ENCODE results near the gene RGS9BP.
A peak's percentile ranks its signal among the peaks of the same experiment; 100 is the strongest.
"Not testable (repeated sequence)": the region's sequence is repeated elsewhere in the genome, so short reads cannot be mapped to it uniquely, and the experiment has no call there.

The RGS9BP gene, protein sequence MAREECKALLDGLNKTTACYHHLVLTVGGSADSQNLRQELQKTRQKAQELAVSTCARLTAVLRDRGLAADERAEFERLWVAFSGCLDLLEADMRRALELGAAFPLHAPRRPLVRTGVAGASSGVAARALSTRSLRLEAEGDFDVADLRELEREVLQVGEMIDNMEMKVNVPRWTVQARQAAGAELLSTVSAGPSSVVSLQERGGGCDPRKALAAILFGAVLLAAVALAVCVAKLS

DNA sequence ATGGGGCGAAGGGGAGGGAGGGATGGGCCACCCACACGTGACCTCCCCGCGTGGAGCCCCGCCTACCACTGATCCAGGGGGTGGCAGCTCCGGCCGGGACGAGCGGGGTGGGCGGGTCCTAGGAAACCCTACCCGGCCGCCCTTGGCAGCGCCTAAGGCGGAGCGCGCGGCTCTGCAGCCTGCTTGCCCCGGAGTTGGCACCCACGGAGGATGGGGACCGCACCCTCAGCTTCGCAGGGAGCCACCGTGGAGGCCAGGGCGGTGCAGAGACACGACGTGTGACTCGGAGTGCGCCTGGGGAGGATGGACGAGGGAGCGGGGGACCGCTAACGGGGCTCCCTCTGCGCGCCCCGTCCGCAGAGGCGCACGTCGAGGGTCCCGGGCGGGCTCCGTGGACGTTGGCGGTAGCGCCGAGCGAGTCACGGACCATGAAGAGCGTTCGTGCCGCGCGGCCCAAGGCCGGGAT lies at the start of gene RGS9BP:
Gene RGS9BP, plus strand, starts transcription at position 129 of the 466 bp plus-strand sequence. CDS start 416 bp downstream, outside the sequence.
- peak; percentile 56 for DNase-seq (ENCODE audit: low read depth)

DNA sequence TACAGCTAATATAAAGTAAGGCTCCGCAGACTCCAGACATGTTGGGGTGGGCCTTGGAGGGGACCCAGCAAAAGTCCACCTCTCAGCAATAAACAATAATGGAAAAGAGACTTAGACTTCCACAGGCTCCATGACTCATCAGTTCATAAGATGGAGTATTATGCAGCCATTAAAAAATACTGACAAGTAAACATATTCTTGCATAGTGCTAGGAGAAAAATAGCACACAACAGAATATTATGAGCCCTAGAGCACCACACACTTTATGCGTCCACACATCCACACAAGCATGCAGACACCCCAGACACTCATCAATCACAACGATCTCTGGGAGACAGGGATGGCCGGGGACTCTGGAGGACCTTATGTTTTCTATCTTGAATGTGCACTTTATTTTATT lies 48.7 kb upstream of the RGS9BP start:
- DNase-seq (ENCODE audit: low read depth): no peak

DNA sequence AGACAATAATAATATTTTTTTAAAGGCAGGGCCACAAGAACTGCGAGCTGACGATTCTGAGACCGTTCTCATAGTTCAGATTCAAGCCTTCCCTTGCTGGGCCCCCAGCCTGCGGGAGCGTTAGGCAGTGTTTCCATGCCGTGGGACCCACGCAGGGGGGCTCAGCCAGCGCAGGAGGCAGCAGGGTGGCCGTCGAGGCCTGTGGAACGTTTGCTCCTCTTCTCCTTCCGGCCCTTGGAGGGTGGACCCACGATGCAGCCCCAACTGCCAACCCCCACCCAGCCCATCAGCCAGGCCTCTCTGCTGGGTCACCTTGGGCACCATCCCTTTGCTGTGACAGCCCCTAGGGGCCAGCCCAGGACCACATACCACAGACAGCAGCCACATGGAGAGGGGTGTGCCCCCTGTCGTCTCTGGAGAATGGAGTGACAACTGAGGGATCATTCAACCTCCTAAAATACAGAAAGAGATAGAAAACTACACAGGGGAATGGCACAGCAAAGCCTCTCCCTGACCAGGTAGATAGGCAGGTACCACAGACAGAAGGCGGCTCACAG lies 47.9 kb upstream of the RGS9BP start:
- DNase-seq (ENCODE audit: low read depth): no peak

DNA sequence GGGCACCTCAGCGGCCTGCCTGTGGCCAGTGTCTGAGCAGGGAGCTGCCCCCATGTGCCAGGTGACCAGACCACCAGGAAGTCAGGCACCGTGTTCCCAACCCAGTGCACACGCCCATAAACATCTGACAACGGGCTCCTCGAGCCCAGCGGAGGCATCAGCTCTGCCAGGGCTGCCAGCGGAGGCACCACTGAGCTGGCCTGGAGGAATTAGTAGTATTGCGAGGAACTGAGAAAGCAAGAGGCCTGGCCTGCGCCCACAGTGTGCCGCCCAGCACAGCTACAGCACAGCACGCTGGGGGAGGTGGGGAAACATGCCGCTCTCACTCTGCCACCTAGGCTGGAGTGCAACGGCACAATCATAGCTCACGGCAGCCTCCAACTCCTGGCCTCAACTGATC lies 45.3 kb upstream of the RGS9BP start:
- DNase-seq (ENCODE audit: low read depth): no peak

DNA sequence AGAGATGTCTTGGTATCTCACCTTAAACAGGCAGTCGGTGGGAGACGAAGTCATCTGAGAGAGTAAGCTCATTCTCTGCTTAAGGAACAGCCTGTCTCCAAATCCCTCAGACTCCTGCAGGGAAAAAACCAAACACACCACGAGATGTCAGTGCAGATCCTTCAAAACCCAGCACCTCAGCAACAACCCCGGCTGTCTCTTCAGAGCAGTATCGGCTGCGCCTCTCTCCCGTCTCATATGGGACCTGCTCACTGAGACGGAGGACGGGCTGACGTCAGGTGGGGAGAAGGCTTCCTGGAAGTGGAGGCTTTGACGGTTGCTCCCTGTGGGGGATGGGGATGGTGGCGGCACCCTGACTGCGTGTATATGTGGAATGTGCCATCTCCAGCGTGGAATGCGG lies 44.3 kb upstream of the RGS9BP start:
- DNase-seq (ENCODE audit: low read depth): no peak

DNA sequence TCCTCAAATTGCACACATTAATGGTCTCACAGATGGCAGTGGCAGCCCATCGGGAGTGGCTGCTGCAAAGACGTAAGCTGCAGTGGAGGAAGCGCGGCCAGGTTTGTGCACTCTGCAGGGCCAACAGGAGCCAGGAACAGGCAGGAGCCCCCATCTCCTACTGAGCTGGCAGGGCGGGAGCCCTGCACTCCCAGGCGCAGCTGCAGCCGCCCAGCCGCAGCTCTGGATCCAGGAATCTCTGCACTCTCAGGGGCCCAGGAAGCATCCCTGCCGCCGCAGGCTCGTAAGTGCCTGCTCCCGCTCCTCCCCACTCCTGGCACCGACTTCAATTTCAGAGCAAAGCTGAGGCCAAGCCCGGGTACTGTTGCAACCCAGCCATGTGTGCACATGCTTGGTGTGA lies 38.2 kb upstream of the RGS9BP start:
- DNase-seq (ENCODE audit: low read depth): no peak

DNA sequence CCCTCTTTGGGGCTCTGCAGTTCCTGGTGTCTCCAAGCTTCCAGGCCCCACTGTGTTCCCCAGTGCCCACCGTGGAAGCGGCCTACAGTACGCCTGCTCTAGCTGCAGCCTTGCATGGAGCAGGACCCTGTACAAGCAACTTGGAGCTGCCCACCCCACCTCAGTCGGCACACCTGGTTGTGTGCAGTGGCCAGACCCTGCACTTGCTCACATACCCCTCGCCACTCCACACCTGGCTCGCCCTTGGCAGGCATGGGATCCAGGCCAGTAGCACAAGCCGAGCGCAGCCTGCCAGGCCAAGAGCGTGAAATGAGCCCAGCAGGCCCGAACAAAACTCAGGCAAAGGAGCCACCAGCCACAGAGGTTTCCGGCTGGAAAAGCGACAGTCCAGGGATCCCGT lies 37.0 kb upstream of the RGS9BP start:
- no peak for DNase-seq (ENCODE audit: low read depth)

DNA sequence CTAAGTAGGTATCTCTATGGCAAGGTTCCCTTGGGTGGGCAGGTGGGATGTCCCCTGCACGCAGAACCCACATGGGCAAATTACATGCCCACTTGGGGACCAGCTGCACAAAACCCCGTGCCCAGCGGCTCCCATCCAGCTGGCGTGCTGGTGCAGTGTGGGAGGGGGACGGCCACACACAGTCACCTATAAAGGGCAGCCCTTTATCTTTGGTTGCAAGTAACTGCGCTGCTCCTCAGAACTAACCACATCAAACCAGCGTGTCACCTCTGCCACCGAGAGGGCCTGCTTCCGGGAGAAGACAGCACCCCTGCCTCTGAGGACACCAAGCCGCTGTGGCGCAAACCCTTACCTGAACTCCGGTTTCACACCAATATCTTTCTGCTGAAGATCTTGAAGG lies 32.9 kb upstream of the RGS9BP start:
- DNase-seq (ENCODE audit: low read depth): no peak

DNA sequence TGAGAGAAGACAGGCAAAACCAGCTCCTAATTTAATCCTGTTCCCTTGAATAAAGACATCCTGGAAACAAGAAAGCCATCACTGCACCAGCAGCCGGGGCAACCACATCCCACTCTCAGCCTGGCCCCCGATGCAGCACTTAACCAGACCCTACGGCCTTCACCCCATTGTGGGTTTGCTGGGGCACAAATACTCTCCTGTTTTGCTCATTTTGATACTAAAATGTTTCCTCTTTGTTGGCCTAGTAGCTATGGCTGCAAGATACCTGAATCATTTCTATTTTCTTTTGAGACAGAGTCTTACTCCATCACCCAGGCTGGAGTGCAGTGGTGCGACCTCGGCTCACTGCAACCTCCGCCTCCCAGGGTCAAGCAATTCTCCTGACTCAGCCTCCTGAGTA lies 29.1 kb upstream of the RGS9BP start:
- DNase-seq (ENCODE audit: low read depth): no peak

DNA sequence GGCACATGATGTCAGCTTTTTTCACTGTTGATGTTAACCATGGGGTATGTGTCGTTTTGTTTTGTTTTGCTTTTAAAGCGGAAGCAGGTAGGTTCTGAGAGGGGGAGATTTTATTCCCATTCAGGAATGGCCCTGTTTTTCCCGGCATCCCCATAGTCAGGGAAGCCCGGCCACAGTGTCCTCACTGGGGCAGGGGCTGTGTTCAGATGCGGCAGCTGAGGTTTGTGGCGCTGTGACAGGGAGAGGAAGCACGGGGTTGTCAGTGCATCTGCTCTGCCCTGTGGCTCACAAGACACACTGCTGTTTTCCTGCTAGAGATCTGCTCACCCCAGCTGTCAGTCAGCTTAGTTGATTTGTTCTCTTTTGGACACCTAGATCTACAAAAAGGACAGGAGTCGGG lies 28.3 kb upstream of the RGS9BP start:
- no peak for DNase-seq (ENCODE audit: low read depth)

DNA sequence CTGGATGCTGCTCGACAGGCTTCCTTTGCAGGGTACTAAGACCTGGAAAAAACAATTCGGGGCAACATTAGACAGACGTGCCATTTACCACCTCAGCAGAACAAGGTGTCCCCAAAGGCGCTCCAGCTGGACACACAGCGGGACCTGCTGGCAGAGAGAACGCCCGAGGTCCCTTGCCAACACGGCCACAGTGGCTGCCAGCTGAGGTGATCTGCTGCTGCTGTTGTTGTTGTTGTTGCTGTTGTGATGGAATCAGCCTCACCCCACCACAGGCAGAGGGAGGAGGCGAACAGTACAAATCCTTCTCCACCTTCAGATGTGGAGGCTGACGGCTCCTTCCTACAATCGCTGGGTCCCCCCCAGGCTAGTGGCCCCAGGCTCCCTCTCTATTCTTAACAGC lies 25.9 kb upstream of the RGS9BP start:
- no peak for DNase-seq (ENCODE audit: low read depth)

DNA sequence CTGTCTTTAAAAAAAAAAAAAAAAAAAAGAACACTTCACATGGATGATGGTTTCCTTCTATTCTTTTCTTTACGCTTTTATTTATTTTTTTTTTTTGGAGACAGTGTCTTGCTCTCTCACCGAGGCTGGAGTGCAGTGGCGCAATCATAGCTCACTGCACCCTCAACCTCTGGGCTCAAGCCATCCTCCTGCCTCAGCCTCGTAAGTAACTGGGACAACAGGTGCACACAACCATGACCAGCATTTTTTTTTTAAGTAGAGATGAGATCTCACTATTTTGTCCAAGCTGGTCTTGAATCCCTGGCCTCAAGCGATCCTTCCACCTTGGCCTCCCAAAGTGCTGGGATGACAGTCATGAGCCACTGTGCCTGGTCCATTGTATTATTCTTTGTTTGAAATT lies 25.0 kb upstream of the RGS9BP start:
- DNase-seq (ENCODE audit: low read depth): no peak

DNA sequence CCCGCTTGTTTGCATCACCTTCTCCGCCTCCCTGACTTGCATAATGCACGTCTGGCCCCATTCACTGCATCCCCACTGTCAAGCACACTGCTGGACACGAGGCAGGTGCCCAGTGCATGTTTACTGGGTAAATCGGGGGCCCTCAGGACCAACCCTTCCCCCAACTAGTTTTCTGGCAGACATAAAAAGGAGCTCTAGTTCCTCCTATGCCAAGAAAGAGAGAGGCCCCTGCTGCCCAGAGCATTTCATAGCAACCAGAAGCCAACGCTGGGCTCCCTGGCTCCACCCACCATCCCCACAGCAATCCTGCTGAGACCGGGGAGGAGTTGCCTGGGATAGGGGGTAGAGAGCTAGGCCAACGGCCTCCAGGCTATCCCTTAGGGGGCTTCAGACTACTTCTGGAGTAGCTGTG lies 23.9 kb upstream of the RGS9BP start:
- DNase-seq (ENCODE audit: low read depth): no peak

DNA sequence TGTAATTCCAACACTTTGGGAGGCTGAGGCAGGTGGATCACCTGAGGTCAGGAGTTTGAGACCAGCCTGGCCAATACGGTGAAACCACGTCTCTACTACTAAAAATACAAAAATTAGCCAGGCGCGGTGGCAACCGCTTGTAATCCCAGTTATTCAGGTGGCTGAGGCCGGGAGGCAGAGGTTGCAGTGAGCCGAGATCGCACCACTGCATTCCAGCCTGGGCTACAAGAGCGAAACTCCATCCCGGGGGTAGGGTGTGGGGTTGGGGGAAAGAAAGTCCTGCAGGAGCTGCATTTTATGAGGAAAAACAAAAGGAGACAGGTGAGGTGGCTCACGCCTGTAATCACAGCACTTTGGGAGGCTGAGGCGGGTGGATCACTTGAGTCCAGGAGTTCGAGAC lies 23.3 kb upstream of the RGS9BP start:
- DNase-seq (ENCODE audit: low read depth): not testable (repeated sequence)

DNA sequence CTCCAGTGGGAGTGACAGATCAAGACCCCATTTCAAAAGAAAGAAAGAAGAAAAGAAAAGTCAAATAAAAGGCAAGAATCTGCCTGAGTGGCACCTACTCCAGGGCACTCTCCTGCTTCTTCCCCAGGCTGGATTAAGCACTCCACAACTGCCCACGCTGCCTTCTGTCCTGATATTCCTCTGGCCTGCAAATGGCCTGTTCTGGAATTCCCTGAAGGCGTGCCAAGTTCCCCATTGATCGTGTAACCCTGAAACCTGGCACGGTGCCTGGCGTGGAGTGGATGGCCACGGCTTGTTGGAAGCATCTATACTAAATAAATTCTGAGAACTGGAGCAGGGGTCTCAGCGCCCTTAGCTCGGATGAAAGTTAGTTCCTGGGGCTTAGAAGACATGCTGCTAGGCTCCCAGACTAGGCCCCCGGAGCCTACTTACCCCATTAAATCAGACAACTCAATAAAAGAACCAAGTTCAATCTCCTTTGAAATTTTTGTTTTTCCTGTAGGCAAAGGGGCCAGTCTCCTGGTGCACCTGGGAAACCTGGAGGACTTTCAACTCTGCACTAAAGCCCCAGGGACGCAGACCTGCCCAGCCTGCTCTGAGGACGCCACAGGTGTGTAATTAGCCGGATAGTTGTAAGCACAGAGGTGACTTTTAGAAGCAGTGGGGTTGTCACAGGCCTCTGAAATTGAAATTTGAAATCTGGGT lies 22.6 kb upstream of the RGS9BP start:
- no peak for DNase-seq (ENCODE audit: low read depth)

DNA sequence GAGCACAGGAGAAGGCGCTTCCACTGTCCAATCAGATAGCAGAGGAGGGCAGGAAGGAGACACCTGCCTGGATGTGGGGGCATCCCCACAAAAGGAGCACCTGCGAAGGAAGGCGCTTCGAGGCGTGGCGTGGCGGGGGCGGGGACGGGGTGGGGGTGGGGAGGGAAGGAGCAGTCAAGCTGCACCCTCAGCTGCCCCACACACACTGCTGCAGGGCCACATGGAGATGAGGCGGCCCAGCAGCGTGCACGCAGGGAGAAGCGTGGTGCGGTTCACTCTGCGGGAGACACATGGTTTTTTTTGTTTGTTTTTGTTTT lies 22.1 kb upstream of the RGS9BP start:
- DNase-seq (ENCODE audit: low read depth): no peak

DNA sequence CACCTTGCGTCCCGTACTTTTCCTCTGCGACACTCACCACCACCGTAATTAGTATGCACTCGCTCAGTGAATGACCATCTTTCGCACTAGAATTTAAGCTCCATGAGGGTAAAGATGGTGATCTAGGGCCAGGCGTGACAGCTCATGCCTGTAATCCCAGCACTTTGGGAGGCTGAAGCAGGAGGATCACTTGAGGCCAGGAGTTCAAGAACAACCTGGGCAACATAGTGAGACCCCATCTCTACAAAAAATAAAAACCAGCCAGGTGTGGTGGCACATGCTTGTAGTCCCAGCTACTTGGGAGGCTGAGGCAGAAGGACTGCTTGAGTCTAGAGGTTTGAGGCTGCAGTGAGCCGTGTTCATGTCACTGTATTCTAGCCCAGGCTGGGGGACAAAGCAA lies 19.3 kb upstream of the RGS9BP start:
- DNase-seq (ENCODE audit: low read depth): not testable (repeated sequence)

DNA sequence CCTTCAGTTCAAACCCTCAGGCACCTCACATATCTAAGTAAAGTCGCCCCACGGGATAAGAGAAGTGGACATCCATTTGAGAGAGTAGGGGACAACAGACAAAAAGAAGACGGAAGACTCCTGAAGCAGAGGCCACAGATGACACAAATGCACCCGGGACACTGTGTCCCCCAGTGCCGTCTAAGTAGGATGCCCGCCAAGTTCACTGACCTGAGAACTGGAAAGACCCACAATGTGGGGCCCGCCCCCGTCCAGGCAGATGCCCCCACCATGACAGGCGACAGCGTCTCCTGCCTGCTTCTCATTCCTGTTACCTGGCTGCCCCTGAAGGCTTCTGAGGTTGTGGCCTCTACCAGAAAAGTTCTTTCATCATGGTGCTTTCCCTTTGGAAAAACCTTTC lies 17.6 kb upstream of the RGS9BP start:
- DNase-seq (ENCODE audit: low read depth): no peak

DNA sequence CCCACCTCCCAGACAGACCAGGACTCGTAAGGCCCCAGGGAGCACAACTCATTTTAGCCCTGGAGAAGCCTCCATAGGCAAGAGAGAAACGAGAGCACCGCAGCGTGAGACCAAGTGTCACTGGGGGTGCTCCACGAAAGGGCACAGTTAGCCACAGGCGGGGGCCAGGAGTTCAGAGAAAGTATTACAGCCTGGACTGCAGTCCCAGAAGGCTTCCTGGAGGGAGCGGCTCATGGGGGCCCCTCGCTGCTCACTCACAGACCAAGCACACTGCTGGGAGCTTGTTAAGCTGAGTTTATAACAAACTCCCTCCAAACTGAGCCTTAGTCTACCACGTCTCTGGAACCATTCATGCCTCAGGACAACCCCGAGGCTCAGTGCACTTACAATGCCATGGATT lies 17.1 kb upstream of the RGS9BP start:
- DNase-seq (ENCODE audit: low read depth): no peak

DNA sequence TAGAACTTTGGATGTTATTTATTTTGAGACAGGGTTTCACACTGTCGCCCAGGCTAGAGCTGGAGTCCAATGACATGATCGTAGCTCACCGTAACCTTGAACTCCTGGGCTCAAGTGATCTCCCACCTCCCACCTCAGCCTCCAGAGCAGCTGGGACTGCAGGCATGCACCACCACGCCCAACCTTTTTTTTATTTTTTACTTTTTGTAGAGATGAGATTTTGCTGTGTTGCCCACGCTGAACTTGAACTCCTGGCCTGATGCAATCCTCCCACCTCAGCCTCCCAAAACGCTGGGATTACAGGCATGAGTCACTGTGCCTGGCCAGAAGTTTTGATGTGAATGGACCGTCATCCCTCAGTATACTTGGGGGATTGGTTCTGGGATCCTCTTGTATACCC lies 14.3 kb upstream of the RGS9BP start:
- no peak for DNase-seq (ENCODE audit: low read depth)

DNA sequence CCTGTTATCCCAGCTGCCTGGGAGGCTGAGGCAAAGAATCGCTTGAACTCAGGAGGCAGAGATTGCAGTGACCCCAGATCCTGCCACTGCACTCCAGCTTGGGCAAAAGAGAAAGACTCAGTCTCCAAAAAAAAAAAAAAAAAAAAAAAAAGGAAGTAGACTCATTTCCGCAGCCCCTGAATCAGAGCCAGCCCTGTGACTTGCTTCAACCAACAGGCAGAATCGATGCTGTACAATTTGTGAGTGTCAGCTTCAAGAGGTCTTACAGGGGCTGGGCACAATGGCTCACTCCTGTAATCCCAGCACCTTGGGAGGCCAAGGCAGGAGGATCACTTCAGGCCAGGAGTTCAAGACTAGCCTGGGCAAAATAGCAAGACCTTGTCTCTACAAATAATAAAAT lies 13.5 kb upstream of the RGS9BP start:
- peak; percentile 33 for DNase-seq (ENCODE audit: low read depth)

DNA sequence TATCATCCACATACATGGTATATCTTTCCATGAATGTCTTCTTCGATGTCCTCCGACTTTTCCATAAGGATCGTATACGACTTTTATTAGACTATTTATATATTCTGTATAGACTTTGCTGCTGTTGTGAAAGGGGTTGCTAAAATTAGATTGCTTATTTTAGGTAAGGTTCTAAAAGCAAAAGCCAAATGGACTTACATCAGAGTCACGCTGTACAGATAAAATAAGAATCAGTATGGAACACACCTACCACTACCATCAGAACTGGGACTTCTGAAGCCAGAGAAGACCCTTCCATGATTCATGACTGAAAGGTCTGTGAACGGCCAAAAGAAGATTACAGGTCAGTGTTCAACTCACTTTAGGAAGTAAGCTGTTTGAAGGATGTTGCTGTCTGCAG lies 9.6 kb upstream of the RGS9BP start:
- DNase-seq (ENCODE audit: low read depth): no peak

DNA sequence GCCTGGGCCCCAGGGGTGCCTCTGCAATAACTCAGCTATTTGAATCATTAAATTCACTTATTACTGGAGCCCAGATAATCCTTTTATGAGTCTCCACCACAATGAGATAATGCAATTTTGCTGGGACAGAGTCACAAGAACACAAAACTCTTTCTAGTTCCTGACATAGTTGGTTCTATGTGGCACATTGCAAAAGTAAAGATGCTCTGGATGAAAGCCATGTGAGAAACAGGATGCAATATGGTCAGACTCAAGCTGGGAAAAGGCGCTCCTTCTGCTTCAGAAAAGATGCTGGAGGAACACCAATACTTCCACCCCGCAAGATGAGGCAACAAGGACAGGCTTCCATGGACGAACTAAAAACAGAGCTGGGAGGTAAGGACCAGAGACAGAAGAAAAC lies 6.3 kb upstream of the RGS9BP start:
- no peak for DNase-seq (ENCODE audit: low read depth)
